Endothelial cell of umbilical vein (primary cell): ENCODE data around the gene GIMAP8.

Source experiments
- EZH2 ChIP-seq: IDR thresholded peaks from 2 replicates; pipeline ENCODE4 v1.6.1; 2012; ENCODE audit warnings: borderline replicate concordance, low read depth, mild to moderate bottlenecking, moderate library complexity, low read length, inconsistent platforms; ENCODE audit not compliant: severe bottlenecking
- FOS ChIP-seq: IDR thresholded peaks from 2 replicates; pipeline ENCODE4 v1.6.1; 2011; ENCODE audit warnings: mild to moderate bottlenecking, low read length, moderate library complexity, borderline replicate concordance; ENCODE audit not compliant: insufficient read depth
- GATA2 ChIP-seq: IDR thresholded peaks from 2 replicates; pipeline ENCODE4 v1.7.0; 2011; ENCODE audit warnings: low read depth, mild to moderate bottlenecking, moderate library complexity, mixed read lengths, low read length; ENCODE audit not compliant: insufficient read length, insufficient read depth
- JUN ChIP-seq: IDR thresholded peaks from 2 replicates; pipeline ENCODE4 v1.6.1; 2011; ENCODE audit warnings: borderline replicate concordance, low read depth; ENCODE audit not compliant: insufficient read length, insufficient read depth
- MYC ChIP-seq: IDR thresholded peaks from one replicate; pipeline ENCODE4 v1.6.1; 2011; ENCODE audit warnings: mild to moderate bottlenecking, low read depth, low read length
- POLR2A ChIP-seq: IDR thresholded peaks from 2 replicates; pipeline ENCODE4 v1.6.1; 2012; ENCODE audit warnings: low read depth, mild to moderate bottlenecking, control low read depth, low read length
- POLR2AphosphoS5 ChIP-seq: IDR thresholded peaks from 2 replicates; pipeline ENCODE4 v1.6.1; 2012; ENCODE audit warnings: low read depth, mild to moderate bottlenecking, control low read depth, low read length, moderate library complexity; ENCODE audit not compliant: insufficient read depth
- TF ChIP-seq, protein P1 (sequence below), 2 donors: IDR thresholded peaks; 1 replicate in 1 of 2; 2 replicates in 1 of 2; pipeline ENCODE4 v1.5.1; 2011; ENCODE audit warnings: low read length in 2 of 2, mild to moderate bottlenecking in 2 of 2, moderate library complexity in 2 of 2, control low read depth in 1 of 2, inconsistent platforms in 1 of 2, low read depth in 1 of 2; ENCODE audit not compliant: insufficient read depth in 1 of 2; ENCODE audit errors: extremely low read depth in 1 of 2
- TF ChIP-seq, protein P2 (sequence below): IDR thresholded peaks from 2 replicates; pipeline ENCODE4 v1.6.1; 2011; ENCODE audit not compliant: insufficient read depth, insufficient read length

DNA sequence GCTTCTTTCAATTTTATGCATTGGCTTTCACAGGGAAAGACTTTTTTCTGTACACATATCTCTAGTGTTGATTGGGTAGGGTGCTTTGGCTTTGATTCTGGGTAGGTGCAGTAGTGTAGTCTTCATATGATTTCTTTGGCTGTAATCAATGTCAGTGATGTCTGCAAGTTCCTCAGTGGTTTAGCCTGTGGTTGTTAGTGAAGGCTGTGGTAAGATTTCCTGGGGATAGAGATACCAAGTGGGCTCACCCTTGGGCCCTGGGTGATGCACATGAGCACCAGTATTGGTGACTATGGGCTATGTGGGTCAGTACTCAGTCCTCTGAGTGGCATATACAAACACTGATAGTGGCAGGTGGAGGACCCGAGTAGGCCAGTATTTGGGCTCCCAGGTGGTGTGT lies 13.0 kb downstream of the GIMAP8 start:
- TF ChIP-seq, protein P1, sequence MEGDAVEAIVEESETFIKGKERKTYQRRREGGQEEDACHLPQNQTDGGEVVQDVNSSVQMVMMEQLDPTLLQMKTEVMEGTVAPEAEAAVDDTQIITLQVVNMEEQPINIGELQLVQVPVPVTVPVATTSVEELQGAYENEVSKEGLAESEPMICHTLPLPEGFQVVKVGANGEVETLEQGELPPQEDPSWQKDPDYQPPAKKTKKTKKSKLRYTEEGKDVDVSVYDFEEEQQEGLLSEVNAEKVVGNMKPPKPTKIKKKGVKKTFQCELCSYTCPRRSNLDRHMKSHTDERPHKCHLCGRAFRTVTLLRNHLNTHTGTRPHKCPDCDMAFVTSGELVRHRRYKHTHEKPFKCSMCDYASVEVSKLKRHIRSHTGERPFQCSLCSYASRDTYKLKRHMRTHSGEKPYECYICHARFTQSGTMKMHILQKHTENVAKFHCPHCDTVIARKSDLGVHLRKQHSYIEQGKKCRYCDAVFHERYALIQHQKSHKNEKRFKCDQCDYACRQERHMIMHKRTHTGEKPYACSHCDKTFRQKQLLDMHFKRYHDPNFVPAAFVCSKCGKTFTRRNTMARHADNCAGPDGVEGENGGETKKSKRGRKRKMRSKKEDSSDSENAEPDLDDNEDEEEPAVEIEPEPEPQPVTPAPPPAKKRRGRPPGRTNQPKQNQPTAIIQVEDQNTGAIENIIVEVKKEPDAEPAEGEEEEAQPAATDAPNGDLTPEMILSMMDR (IDR thresholded peaks at IDR 0.05; ENCODE audit: extremely low read depth in 1 of 2, insufficient read depth in 1 of 2, low read depth in 1 of 2, low read length in 2 of 2): no peak
- TF ChIP-seq POLR2AphosphoS5: no peak
- no peak for TF ChIP-seq POLR2A
- TF ChIP-seq EZH2: no peak
- no peak for TF ChIP-seq JUN
- TF ChIP-seq, protein P2, sequence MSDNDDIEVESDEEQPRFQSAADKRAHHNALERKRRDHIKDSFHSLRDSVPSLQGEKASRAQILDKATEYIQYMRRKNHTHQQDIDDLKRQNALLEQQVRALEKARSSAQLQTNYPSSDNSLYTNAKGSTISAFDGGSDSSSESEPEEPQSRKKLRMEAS: no peak
- TF ChIP-seq MYC: no peak
- TF ChIP-seq FOS: no peak
- no peak for TF ChIP-seq GATA2
